Measurements from ENCODE around the gene SCLT1.
"Not testable (repeated sequence)": the region's sequence is repeated elsewhere in the genome, so short reads cannot be mapped to it uniquely, and the experiment has no call there.

Gene SCLT1

DNA sequence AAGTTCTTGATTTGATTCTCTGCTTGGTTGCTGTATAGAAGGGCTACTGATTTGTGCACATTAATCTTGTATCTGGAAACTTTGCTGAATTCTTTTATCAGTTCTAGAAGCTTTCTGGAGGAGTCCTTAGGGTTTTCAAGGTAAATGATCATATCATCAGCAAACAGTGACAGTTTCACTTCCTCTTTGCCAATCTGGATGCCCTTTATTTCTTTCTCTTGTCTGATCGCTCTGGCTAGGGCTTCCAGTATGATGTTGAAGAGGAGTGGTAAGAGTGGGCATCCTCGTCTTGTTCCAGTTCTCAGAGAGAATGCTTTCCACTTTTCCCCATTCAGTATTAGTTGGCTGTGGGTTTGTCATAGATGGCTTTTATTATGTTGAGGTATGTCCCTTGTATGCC is 23.8 kb downstream of the SCLT1 start:
- not testable (repeated sequence) for DNase-seq

DNA sequence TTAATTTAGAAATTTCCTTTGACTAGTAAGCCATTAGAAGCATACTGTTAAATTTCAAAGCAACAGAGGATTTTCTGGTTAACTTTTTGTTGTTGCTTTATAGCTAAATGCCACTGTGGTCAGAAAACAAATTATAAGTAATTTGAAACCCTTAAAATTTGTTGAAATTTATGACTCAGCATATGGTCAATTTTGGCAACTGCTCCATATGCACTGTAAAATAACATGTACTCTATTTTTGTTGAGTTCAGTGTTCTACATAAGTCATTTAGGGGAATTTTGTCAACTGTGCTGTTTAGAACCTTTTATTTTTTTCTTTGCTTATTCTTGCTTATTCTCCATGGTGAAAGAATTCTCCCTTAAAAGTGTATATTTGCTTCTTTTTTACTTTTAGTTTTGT is 28.6 kb downstream of the SCLT1 start:
- no peak for DNase-seq

DNA sequence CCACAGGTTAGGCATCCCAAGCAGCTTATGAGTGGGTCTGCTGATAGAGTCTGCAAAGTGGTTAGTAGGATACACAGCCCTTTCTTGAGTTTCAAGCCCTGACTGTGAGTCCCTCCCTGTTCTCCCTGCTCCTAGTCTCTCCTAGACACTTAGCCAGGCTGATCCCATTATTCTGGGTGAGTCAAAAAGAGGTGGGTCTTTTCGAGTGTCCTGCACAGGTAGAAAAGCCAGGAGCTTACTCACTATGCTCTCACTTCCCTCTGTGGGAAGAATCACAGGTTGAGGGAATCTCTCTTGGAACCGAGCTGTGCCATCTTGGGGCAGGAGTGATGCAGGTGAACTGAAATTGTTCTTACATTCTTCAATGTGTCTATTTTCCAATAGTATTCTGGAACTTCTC is 29.7 kb downstream of the SCLT1 start:
- DNase-seq: no peak

DNA sequence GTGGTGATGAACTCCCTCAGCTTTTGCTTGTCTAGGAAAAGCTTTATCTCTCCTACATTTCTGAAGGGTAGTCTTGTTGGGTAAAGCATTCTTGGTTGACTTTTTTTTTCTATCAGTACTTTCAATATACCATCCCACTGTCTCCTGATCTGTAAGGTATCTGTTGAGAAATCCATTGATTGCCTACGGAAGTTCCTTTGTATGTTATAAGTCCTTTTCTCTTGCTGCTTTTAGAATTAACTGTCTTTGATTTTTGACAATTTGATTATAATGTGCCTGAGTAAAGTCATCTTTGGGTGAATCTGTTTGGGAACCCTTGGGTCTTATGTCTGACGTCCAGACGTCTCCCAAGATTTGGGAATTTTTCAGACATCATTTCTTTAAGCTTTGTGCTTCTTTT is 30.8 kb downstream of the SCLT1 start:
- no peak for DNase-seq

DNA sequence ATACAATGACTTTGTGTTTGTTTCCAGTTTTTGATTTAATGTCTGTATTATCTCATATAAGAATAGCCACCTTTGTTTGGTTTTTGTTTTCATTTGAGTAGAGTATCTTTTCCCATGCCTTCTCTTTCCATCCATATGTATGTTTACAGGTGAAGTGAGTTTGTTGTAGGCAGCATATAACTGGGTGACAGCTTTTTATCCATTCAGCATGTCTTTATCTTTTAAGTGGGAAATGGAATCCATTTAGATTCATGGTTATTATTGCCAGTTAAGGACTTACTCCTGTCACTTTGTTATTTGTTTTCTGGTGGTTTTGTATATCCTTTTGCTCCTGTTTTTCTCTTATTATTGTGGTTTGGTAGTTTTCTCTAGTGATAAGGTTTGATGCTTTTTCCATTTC is 34.3 kb downstream of the SCLT1 start:
- no peak for DNase-seq

DNA sequence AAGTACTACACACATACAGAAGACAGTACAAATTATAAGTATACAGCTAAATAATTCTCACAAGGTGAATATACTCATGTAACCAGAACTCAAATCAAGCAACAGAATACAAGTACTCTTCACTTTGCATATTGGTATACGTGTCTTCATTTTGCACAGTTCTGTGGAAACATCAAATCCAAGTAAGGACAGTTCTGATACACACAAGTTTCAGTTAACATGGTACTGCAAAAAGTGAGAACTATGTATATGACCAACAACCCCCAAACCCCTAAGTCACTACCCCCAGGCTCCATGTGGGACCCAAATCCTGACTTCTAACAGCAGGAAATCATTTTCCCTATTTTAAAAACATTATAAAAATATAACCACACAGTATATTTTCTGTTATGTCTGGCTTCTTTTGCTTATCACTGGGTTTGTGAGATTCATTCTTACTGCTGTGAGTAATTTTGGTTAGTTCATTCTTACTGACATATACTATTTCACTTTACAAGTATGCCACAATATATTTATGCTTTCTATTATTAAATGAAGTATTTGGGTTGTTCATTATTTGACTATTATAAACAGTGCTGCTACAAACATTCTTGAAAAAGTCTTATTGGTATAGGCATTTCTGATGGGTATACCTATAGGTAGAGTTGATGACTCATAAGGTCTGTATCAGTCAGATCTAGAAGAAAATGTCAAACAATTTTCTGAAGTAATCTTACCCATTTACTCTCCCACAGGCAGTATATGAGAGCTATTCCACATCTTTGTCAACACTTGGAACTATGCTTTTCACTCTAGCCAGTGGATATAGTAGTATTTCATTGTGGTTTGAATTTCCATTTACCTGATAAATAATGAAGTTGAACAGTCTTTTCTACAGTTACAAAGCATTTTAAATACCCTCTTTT is 47.0 kb downstream of the SCLT1 start:
- DNase-seq: no peak

- DNase-seq: no peak
Observed at GRCh38 chr4:129043523-129043922, 49.8 kb downstream of the SCLT1 start.

- no peak for DNase-seq
Observed at GRCh38 chr4:129040471-129040870, 52.9 kb downstream of the SCLT1 start.

- no peak for DNase-seq
Observed at GRCh38 chr4:129037093-129037492, 56.2 kb downstream of the SCLT1 start.

- no peak for DNase-seq
Observed at GRCh38 chr4:129014566-129015509, 78.5 kb downstream of the SCLT1 start.

DNA sequence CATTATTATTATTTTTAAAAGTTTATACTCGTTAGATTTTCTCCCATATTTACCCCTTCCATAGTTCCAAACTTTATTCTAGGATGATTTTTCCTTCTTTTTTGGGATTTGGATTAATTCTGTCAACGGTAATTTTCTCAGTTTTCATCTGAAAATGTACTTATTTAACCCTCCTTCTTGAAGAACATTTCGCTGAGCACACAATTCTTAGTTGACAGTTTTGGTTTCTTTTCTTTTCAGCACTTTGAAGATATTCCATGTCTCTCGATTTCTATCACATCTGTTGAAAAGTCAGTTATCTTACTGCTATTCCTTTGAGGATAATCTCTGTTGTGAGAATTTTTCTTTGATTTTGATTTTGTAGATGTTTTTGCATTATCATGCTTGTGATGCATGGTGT is 85.2 kb downstream of the SCLT1 start:
- no peak for DNase-seq

GRCh38 chr4:128986908-128987307 is 106.4 kb downstream of the SCLT1 start:
- DNase-seq: no peak

DNA sequence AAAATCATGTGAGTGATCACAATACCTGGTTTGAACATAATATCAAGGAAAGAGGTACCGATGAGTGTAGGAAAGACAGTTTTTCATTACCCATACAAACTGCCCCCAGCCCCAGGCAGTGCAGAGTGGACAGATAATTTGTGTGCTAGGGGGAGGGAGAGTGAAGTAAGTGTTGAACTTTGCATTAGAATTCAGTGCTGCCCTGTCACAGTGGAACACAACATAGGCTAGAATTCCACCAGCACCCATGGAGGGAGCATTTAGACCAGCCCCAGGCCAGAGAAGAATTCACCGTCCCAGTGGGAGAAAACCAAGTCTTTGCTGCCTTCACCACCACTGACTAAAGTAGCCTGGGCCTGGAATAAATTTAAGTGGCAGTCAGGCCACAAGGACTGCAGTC is 107.3 kb downstream of the SCLT1 start:
- no peak for DNase-seq

- no peak for DNase-seq
Observed at GRCh38 chr4:128983771-128984485, 109.4 kb downstream of the SCLT1 start.

GRCh38 chr4:128981377-128981776 is 112.0 kb downstream of the SCLT1 start:
- DNase-seq: no peak

DNA sequence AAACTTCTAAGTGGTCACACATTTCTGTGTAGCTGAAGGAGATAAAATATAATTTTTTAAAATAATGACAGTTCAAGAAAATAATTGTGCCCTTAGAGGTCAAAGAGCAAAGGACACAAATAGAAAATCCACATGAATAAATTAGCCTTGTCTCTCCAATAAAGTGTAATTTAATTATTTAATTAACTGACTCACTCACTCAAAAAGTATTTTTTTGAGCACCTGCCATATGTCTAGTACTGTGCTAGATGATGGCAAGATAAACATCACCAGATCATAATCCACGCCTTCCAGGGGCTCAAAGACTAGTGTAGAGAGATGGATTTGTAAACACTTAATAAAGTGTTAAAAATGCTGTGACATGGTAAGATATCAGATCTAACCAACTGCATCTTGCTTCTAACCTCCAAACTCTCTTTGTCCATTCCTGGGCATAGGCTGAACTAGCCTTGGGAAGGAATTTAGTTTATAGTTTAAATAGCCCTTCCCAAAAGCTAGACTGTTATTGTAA is 112.5 kb downstream of the SCLT1 start:
- no peak for DNase-seq

- no peak for DNase-seq
Observed at GRCh38 chr4:128979934-128980333, 113.4 kb downstream of the SCLT1 start.

- no peak for DNase-seq
Observed at GRCh38 chr4:128978985-128979384, 114.4 kb downstream of the SCLT1 start.

DNA sequence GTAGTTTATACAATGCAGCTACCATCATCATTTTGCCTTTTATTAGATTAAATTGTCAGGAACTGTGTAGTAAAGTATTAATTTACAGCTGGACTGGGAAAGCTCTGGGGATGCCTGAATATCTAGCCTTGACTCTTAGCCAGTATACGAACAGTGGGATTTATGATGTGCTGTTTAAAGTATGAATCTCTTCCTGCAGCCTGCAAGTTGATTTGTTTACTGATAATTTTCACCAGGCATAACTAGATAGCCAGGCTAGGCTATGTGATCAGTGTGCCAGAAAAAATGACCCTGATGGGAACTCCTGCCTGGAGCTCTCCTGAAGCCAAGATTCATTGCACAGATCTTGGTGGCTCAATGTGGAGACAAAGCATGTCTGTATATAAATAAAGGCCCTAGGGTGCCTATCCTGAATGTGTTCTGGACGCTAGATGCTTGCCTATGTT is 119.2 kb downstream of the SCLT1 start:
- DNase-seq: no peak

GRCh38 chr4:128973384-128973783 is 120.0 kb downstream of the SCLT1 start:
- no peak for DNase-seq

- DNase-seq: no peak
Observed at GRCh38 chr4:128961405-128961804, 131.9 kb downstream of the SCLT1 start.

DNA sequence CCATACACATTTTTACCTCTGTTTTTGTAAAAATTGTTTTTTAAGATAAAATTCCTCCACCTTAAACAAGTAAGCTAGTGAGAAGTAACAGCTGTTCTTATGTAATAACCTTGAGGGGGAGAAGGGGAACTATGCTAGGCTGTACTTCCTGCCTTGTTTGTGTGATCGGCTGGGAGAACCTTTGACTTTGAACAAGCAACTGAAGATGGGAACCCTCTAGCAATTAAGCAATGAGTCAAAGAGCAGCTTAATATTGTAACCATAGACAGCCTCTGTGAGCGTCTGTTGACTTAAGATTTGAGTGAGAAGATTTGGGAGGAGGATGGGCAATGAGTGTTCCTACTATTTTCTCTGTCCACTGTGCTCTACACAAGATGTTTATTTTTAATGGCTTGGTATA is 135.1 kb downstream of the SCLT1 start:
- DNase-seq: no peak

DNA sequence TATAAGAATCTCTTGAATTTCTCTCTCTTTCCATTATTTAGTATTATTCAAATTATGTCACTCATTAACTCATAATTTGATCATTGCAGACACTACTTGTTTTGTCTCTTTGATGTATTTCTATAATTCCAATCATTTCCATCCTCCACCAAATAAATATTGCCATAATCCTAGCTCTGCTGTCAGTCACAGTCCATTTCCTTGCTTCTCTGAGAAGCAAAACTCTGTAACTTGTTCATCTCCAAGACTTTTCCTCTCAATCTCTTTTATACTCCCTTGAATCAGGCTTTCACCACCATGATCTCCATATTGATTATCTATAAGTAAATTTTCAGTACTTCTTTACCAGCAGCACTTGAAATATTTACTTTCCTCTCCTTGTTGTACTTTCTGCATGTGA is 135.9 kb downstream of the SCLT1 start:
- no peak for DNase-seq
